ENCODE results near the gene CCDC158.

Gene CCDC158

DNA sequence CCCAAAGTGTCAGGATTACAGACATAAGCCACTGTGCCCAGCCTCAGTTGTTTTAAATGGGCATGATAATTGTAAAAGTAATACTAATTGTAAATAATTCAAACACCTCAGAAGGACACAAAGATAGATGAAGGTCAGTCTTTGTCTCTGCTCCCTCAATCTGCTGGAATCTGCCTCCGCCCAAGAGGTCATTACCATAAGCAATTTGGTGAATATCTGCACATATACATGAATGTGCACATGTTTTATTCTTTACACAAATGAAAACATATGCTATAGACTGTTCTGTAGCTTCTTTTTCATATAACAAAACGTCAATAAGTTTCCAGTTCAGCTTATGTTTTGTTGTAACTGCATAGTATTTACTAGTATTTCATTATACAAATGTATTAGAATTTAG lies 107.4 kb downstream of the CCDC158 start:
- TF ChIP-seq, protein P1, sequence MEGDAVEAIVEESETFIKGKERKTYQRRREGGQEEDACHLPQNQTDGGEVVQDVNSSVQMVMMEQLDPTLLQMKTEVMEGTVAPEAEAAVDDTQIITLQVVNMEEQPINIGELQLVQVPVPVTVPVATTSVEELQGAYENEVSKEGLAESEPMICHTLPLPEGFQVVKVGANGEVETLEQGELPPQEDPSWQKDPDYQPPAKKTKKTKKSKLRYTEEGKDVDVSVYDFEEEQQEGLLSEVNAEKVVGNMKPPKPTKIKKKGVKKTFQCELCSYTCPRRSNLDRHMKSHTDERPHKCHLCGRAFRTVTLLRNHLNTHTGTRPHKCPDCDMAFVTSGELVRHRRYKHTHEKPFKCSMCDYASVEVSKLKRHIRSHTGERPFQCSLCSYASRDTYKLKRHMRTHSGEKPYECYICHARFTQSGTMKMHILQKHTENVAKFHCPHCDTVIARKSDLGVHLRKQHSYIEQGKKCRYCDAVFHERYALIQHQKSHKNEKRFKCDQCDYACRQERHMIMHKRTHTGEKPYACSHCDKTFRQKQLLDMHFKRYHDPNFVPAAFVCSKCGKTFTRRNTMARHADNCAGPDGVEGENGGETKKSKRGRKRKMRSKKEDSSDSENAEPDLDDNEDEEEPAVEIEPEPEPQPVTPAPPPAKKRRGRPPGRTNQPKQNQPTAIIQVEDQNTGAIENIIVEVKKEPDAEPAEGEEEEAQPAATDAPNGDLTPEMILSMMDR (conservative IDR thresholded peaks at IDR 0.05; ENCODE audit: low read depth, low read length), result no peak

DNA sequence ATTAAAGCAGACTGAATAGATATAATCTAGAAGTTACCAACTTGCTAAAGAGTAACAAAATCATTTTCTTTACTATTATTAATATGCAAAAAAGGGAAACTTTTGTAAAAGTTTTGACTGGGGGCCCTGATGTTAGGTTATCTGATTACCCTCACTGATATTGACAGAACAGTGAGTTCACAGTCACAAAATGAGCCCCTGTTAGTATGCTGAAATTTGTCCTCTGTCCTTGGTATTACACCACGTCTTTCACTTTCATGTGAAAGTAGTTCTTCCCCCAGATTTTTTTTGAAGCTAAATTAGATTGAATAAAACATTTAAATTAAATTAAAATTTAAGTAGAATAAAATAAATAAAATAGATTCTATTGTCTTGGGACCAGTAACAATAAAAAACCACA lies 108.5 kb downstream of the CCDC158 start:
- no peak for DNase-seq (ENCODE audit: low read depth)
- TF ChIP-seq, protein P1 (conservative IDR thresholded peaks at IDR 0.05; ENCODE audit: low read depth, low read length), result no peak
- no peak overlapping the region for H3K4me3 ChIP-seq (ENCODE audit: low read length)

More for the DNA sequence above, 107.4 kb downstream of the CCDC158 start:
- H3K4me3 ChIP-seq (ENCODE audit: low read length), result no peak overlapping the region
- no peak for DNase-seq (ENCODE audit: low read depth)

DNA sequence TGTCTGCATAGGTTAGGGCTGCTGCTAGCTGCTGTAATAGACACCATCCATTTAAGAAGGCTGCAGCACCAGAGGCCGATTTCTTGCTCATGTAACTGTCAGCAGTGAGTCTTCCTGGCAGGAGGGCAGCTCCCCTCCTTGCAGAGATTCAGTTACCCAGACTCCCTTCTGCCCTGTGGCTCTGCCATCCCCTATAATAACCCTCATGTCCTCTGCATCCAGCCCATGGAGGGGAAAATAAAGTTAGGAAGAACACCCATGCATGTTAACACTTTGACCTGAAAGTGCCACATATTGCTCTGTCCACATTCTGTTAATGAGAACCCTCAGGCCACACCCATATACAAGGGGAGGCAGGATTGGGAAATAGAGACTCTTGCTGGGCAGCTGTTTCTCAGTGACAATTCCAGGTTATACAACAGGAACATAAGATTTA lies 109.0 kb downstream of the CCDC158 start:
- no peak for DNase-seq (ENCODE audit: low read depth)
- TF ChIP-seq, protein P1 (conservative IDR thresholded peaks at IDR 0.05; ENCODE audit: low read depth, low read length), result no peak
- H3K4me3 ChIP-seq (ENCODE audit: low read length), result no peak overlapping the region

DNA sequence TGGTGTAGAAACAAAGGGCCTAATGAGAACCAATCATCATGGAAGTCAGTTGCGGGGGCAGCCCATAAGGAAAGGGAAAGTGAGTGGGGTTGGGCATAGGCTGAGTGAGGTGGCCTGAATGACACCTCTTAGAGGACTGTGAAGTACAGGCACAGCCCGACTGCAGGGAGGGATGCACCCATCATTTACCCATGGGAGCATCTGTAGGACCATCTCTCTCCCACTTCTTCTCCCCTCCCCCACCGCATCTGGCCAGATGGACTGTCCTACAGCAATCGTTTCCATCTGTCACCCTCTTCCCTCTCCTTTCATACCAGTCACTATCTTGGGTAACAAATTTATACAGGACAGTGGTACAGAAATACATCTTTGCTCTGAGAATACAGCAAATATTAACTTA lies 110.3 kb downstream of the CCDC158 start:
- no peak for DNase-seq (ENCODE audit: low read depth)
- H3K4me3 ChIP-seq (ENCODE audit: low read length), result no peak overlapping the region
- TF ChIP-seq, protein P1 (conservative IDR thresholded peaks at IDR 0.05; ENCODE audit: low read depth, low read length), result no peak

DNA sequence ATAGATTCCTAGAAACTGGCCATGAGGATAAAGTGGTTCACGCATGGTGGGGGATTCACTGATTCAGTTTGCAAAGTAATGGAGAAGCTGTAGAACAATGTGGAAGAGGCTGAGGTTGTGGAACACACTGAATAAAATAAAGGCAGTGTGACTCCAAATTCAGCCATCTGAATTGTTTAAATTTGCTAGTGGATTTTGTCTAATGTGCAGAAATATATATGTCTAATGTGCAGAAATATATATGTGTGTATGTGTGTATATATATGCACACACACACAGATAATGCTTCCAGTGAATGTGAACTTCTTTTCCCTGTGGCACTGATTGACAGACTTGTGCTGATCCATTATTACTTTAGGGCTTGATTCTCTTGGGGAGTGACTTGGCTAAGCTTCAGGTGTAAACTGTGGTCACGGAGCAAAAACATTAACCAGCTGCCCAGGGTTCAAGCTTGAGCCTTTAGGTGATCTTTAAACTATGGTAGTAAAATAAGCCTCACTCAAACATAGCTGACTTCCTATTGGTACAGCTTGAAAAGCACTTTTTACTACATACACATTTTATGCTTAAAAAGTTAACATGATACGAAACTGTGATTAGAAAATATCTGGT lies 110.9 kb downstream of the CCDC158 start:
- no peak overlapping the region for H3K4me3 ChIP-seq (ENCODE audit: low read length)
- no peak for DNase-seq (ENCODE audit: low read depth)
- TF ChIP-seq, protein P1 (conservative IDR thresholded peaks at IDR 0.05; ENCODE audit: low read depth, low read length), result no peak

DNA sequence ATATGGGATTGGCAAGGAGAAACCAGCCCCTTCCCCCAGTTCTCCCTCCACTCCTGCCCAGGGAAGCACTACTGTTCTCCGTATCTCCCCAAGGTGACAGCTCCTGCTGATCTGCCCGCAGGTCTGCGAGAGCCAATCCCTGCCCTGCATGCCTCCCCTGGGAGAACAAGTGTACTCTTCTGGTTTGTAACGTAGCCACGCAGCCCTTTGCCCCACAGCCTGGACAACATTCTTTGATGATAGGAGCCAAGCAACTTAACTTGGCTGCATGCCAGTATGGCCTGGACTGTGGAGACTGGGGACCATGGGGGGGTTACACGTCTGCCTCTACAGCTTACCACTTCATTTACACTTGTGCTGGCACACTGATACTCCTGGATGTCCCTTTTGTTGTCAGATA lies 112.4 kb downstream of the CCDC158 start:
- TF ChIP-seq, protein P1 (conservative IDR thresholded peaks at IDR 0.05; ENCODE audit: low read depth, low read length), result no peak
- DNase-seq (ENCODE audit: low read depth), result no peak
- no peak overlapping the region for H3K4me3 ChIP-seq (ENCODE audit: low read length)

DNA sequence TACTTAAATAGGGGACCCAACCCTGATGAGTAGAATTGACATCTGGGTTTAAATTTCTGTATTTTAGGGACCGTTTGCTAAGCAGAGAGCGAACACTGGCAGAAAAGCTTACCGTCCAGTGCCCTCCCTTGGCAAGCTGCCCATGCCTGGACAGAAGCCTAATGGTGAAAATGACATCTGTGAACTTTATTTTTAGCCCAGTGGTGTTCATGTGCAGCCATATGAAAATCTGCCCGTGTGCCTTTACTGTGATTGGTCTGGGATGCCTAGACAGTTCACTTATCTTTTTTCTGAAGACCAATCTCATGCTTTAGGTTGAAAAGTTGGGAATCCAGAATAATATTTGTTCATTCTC lies 113.3 kb downstream of the CCDC158 start:
- no peak for DNase-seq (ENCODE audit: low read depth)

More for the DNA sequence above, 113.3 kb downstream of the CCDC158 start:
- TF ChIP-seq, protein P1 (conservative IDR thresholded peaks at IDR 0.05; ENCODE audit: low read depth, low read length), result no peak
- peak overlapping the region; percentile 85 for H3K4me3 ChIP-seq (ENCODE audit: low read length)

Data from retinal pigment epithelial cell (primary cell).